HG03097 (cell line): ENCODE data around the gene NUP153.
"Not testable (repeated sequence)": the region's sequence is repeated elsewhere in the genome, so short reads cannot be mapped to it uniquely, and the experiment has no call there.

Source experiments
- ATAC-seq: cut with Tn5 transposase; IDR thresholded peaks from one replicate; pipeline ENCODE4 v1.9.1; 2021; ENCODE audit not compliant: unreplicated experiment, low FRiP score

Gene NUP153

DNA sequence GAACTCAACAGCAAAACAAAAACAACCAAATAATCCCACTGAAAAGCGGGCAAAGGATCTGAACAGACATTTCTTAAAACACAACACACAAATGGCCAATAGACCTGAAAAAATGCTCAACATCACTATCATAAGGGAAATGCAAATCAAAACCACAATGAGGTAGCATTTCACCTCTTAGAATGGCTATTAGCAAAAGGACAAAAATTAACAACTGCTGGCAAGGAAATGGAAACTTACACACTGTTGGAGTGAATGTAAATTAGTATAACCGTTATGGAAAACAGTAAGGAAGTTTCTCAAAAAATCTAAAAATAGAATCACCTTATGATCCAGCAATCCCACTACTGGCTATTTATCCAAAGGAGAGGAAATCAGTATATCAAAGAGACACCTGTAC is 85.7 kb downstream of the NUP153 start:
- ATAC-seq, result peak; percentile 70

DNA sequence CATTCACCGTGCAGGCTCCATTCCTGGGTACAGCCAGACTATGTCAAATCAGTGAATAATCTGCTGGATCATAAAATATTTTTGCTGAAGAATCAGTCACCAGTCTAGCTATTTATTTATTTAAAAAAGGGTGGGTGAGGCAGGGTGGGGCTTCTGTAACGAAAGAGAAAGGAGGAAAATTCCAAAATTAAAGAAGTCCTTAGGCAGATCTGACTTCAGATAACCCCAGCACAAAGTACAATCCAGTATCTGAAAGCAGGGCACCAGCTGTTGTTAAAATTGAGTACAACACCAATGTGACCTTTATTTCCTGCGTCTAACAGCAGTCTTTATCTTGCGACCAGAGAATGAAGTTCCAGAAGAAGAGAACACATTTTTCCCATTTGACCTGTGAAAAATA is 90.9 kb downstream of the NUP153 start:
- ATAC-seq, result no peak

- ATAC-seq, result no peak
Measured at GRCh38 chr6:17612048-17612447, 94.7 kb downstream of the NUP153 start.

- no peak for ATAC-seq
Measured at GRCh38 chr6:17610835-17611234, 95.9 kb downstream of the NUP153 start.

GRCh38 chr6:17606606-17607005 is 100.1 kb downstream of the NUP153 start:
- no peak for ATAC-seq

DNA sequence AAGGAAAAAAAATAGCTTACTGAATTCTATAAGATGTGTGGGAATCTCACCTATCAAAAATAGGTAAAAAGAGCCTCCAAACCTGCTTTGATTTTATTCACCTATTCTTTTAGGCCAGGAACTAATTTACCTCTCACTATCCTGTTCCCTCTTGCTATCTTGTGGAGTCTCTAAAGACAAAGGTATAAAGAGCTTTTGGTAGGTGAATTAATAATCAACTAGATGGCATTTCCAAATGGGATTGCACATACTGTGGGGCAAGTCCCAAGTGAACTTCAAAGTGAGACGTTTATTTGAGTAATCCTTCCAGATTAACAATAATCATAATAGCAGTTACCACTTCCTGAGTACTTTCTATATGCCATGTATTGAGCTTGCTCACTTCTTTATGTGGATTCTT is 103.8 kb downstream of the NUP153 start:
- no peak for ATAC-seq

- ATAC-seq, result no peak
Measured at GRCh38 chr6:17601386-17601703, 105.4 kb downstream of the NUP153 start.

DNA sequence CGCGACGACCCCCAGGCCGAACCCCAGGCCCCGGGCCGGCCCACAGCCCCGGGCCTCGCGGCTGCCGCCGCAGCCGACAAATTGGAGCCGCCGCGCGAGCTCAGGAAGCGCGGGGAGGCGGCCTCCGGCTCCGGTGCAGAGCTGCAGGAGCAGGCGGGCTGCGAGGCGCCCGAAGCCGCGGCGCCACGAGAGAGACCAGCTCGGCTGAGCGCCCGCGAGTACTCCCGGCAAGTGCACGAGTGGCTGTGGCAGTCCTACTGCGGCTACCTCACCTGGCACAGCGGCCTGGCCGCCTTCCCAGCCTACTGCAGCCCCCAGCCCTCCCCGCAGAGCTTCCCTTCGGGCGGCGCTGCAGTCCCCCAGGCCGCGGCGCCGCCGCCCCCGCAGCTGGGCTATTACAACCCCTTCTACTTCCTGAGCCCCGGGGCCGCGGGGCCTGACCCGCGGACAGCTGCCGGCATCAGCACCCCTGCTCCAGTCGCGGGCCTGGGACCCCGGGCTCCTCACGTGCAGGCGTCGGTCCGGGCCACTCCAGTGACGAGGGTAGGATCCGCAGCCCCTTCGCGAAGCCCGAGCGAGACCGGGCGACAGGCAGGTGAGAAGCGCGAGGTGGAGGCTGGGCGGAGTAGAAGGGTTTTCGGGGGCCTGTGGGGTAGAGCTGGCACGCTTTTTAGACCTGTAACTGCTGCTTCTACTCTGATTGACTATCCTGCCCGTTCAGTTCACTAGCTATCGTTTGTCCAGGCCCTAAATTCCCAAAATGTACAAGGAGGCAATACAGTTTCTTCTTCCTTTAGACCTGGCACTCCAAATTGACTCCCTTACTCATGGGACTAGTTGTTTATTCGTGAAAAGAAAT is 106.0 kb downstream of the NUP153 start:
- peak; percentile 35 for ATAC-seq

DNA sequence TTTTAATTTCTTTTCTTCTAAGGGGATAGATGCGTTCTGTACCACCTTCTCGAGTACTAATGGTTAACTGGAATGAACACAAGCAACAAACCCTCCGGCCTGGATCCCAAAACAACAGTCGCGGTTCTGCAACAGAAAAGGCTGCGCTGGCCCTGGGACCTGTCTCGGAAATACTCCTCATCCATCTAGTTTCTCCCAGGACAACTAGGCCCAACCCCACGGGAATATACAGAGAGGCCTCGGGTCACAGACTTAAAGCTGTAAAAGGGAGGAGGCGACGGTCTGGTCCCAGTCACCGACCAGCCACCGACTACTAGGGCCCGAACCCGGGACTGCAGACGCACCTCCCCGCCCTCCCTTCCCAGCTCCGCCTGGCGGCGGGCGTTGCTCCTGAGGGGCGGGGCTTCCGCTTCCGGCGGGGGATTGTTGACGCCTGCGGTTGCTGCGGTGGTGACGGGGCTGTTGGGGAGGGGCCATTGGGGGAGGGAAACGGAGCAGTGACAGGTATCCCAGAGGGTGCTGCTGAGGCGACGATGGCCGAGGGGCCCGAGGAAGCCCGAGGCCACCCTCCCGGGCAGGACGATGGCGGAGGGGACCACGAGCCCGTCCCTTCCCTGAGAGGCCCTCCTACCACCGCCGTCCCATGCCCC is 106.7 kb downstream of the NUP153 start, which contains the start of gene FAM8A1:
Gene FAM8A1, plus strand, starts transcription at position 426 of the 650 bp plus-strand sequence. Its CDS starts 108 bp downstream, at position 534.
- peak; percentile 84 for ATAC-seq

GRCh38 chr6:17596085-17596484 is 110.6 kb downstream of the NUP153 start:
- no peak for ATAC-seq

- no peak for ATAC-seq
Measured at GRCh38 chr6:17593246-17593645, 113.5 kb downstream of the NUP153 start.

GRCh38 chr6:17591287-17591686 is 115.4 kb downstream of the NUP153 start:
- ATAC-seq, result no peak

GRCh38 chr6:17589406-17590096 is 117.2 kb downstream of the NUP153 start:
- ATAC-seq, result no peak

DNA sequence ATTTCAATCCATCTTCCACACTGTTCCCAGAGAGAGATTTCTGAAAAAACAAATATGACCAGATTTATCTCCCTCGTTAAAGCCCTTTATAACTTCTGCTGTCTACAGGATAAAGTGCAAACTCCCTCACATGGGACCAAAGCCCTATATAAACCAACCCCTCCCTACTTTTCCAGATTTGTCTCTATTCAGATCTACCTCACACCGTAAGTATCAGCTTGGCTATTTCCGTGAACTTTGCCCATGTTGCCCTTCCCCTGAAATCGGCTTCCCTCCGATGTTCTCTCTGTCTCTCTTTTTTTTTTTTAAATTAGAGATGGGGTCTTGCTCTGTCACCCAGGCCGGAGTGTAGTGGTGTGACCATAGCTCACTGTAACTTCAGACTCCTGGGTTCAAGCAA is 118.7 kb downstream of the NUP153 start:
- no peak for ATAC-seq

GRCh38 chr6:17586623-17587022 is 120.1 kb downstream of the NUP153 start:
- not testable (repeated sequence) for ATAC-seq

DNA sequence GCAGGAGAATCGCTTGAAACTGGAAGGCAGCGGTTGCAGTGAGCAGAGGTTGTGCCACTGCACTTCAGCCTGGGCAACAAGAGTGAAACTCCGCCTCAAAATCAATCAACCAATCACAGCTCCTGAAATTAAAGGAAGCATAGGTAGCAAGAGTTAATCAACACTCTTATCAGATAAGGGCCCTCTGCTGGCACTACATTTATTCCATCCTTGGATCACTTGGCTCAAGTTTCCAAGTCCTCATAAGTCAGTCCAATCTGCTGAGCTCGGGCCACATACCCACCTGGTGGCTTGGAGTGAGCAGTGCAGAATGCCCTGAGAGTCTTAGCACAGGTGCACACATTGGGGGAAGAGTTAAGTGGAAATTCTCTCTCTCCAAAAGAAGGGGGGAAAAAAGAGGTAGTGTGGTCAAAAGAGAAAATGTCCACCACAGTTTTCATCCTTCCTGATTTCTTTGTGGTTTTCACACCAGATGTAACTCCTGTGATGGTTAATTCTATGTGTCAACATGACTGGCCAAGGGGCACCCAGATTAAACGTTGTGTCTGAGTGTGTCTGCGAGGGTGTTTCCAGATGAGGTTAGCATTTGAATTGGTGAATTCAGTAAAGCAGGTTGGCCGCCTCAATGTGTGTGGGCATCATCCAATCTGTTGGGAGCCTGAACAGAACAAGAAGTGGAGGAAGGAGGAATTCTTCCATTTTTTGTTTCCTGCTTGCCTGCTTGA is 120.8 kb downstream of the NUP153 start:
- no peak for ATAC-seq

GRCh38 chr6:17584241-17584803 is 122.4 kb downstream of the NUP153 start:
- no peak for ATAC-seq

DNA sequence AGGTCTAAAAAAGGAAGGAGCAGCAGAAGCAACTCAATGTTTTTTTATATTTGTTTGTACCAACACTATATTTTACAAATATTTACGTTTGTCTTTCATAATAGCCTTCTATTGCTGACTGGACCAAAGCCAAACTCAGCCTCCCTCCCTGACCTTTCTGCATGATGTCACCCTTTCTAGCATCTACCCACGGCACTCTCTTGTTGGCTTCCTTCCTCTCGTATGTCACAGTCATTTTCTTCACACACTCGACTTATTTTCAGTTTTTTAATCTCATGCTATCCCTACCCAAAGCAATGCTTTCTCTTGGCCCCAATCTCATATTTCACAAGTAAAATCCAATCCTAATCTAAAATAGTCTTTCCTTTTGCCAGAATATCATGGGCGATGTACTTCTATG is 122.9 kb downstream of the NUP153 start:
- ATAC-seq, result no peak

GRCh38 chr6:17581282-17581681 is 125.4 kb downstream of the NUP153 start:
- ATAC-seq, result not testable (repeated sequence)

DNA sequence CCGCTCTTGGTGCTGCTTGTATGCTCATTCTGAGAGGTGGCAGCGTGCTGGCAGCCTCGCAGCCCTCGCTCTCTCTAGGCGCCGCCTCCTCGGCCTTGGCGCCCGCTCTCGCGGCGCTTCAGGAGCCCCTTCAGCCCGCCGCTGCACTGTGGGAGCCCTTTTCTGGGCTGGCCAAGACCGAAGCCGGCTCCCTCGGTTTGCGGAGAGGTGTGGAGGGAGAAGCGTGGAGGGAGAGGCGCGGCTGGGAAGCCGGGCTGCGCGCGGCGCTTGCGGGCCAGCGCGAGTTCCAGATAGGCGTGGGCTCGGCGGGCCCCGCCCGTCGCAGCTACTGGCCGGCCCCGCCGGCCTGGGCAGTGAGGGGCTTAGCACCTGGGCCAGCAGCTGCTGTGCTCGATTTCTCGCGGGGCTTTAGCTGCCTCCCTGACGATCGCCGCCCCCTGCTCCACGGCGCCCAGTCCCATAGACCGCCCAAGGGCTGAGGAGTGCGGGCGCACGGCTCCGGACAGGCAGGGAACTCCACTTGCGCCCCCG is 126.1 kb downstream of the NUP153 start:
- no peak for ATAC-seq
